Caco-2 (cell line): ENCODE results near the gene GGNBP2. TPM values are rescaled to one million over a fixed set of nuclear protein-coding genes. Genes with fewer than 3 reads are reported as not detected.

ENCODE experiments used
- BruUV-seq: library from RNA; stranded (reverse); fragments of 400-500 nt; replicated peaks from 2 replicates; lab custom pipeline; 2021; lab: Mats Ljungman, UMichigan
- CTCF ChIA-PET: fragments of 300-600 bp; sonication (Branson Sonifier 250); formaldehyde crosslinking; loops from one replicate; lab custom pipeline; 2022; ENCODE audit warnings: antibody characterized with exemption; lab: Charles Lee
- POLR2A ChIA-PET: fragments of 300-600 bp; sonication (Branson Sonifier 250); formaldehyde crosslinking; loops from one replicate; lab custom pipeline; 2022; ENCODE audit warnings: antibody characterized with exemption; lab: Charles Lee
- DNase-seq, 2 experiments: peaks; one replicate each; pipeline versions ENCODE4 v3.0.0 to v3.0.0-alpha.2; 2020 to 2022
- H3K27me3 ChIP-seq: replicated peaks from 2 replicates; pipeline ENCODE4 v1.6.0; 2011; ENCODE audit warnings: low read length; ENCODE audit not compliant: control insufficient read depth, insufficient read depth
- H3K36me3 ChIP-seq: 2 replicates; pipeline ENCODE4 v1.5.1; 2011; ENCODE audit warnings: low read length; ENCODE audit not compliant: control insufficient read depth, insufficient read depth
- H3K4me1 ChIP-seq: fragments of 250-450 bp; sonication (Bioruptor Pico); 2 replicates; pipeline ENCODE4 v1.5.1; 2020; ENCODE audit warnings: mild to moderate bottlenecking
- H3K4me3 ChIP-seq: 2 replicates; pipeline ENCODE4 v1.5.1; 2011; ENCODE audit warnings: low read depth, mild to moderate bottlenecking, control low read depth, low read length
- H3K9me3 ChIP-seq: fragments of 250-450 bp; sonication (Bioruptor Pico); 2 replicates; pipeline ENCODE4 v1.5.1; 2020; ENCODE audit warnings: mild to moderate bottlenecking, moderate library complexity
- H3K27ac Mint-ChIP-seq: one replicate; pipeline ENCODE4 v1.8.0; 2022; ENCODE audit warnings: mixed read lengths; ENCODE audit not compliant: unreplicated experiment
- H3K27me3 Mint-ChIP-seq: one replicate; pipeline ENCODE4 v1.8.0; 2022; ENCODE audit warnings: mixed read lengths; ENCODE audit not compliant: insufficient read depth, unreplicated experiment
- H3K36me3 Mint-ChIP-seq: one replicate; pipeline ENCODE4 v1.8.0; 2022; ENCODE audit warnings: mild to moderate bottlenecking, mixed read lengths; ENCODE audit not compliant: insufficient read depth, unreplicated experiment
- H3K4me1 Mint-ChIP-seq: one replicate; pipeline ENCODE4 v1.8.0; 2022; ENCODE audit warnings: low read depth, mixed read lengths; ENCODE audit not compliant: unreplicated experiment
- H3K4me3 Mint-ChIP-seq: one replicate; pipeline ENCODE4 v1.8.0; 2022; ENCODE audit warnings: mild to moderate bottlenecking, moderate library complexity, mixed read lengths; ENCODE audit not compliant: unreplicated experiment
- H3K9me3 Mint-ChIP-seq: one replicate; pipeline ENCODE4 v1.8.0; 2022; ENCODE audit warnings: mixed read lengths; ENCODE audit not compliant: unreplicated experiment
- intact Hi-C: fragments of 100-400 bp; cut with micrococcal nuclease; formaldehyde crosslinking; loops from one replicate; pipeline ENCODE4 v1.10.0; 2022; ENCODE audit not compliant: unreplicated experiment
- total RNA-seq: library from RNA; stranded (reverse); gene quantifications from 2 replicates; pipeline ENCODE4 v1.2.3, GENCODE V29; 2022
- TF ChIP-seq, protein P1 (sequence below), 2 experiments: fragments of 200-600 bp in 1 of 2; IDR thresholded peaks; 1 replicate in 1 of 2; 2 replicates in 1 of 2; pipeline versions ENCODE4 v1.5.1 to v1.8.0; 2011 to 2022; ENCODE audit warnings: antibody characterized with exemption in 1 of 2, control low read depth in 1 of 2, inconsistent platforms in 1 of 2, low read depth in 1 of 2, low read length in 1 of 2, mild to moderate bottlenecking in 1 of 2, moderate library complexity in 1 of 2; ENCODE audit not compliant: insufficient read depth in 1 of 2, severe bottlenecking in 1 of 2, unreplicated experiment in 1 of 2

The GGNBP2 gene
- total RNA-seq, 1 experiment from 2014 or later: 91.3 TPM

DNA sequence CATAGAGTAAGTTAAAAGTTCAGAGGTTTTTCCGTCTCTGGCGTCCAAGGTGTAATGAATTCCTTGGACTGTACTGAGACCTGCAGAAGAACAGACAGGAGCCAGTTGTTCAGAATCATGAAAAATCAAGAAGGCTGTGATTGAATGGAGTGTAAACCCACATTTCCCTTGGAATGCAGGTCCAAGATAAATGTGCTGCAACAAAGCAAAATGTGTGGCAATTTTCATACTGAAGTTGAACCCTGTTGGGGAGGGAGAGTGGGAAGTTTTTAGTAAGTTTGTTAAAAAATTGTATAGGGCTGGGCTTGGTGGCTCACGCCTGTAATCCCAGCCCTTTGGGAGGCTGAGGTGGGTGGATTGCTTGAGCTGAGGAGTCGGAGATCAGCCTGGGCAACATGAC, 21.4 kb downstream of the GGNBP2 start:
- BruUV-seq: no TSS peak
- intact Hi-C loops: no loop called here
- Histone ChIP-seq H3K36me3 (peaks cover 4% of the 10 kb centered on the region), H3K4me3 (no peak overlapping the region), H3K9me3 (no peaks in the 10 kb centered on the region), H3K27me3 (no peaks in the 10 kb centered on the region), H3K4me1 (no peaks in the 10 kb centered on the region)
- Mint-ChIP-seq H3K9me3 (no peaks in the 10 kb centered on the region), H3K36me3 (peaks cover 95% of the 10 kb centered on the region), H3K4me3 (no peak overlapping the region), H3K27me3 (no peaks in the 10 kb centered on the region), H3K4me1 (no peaks in the 10 kb centered on the region), H3K27ac (no peak overlapping the region)
- TF ChIP-seq, protein P1, sequence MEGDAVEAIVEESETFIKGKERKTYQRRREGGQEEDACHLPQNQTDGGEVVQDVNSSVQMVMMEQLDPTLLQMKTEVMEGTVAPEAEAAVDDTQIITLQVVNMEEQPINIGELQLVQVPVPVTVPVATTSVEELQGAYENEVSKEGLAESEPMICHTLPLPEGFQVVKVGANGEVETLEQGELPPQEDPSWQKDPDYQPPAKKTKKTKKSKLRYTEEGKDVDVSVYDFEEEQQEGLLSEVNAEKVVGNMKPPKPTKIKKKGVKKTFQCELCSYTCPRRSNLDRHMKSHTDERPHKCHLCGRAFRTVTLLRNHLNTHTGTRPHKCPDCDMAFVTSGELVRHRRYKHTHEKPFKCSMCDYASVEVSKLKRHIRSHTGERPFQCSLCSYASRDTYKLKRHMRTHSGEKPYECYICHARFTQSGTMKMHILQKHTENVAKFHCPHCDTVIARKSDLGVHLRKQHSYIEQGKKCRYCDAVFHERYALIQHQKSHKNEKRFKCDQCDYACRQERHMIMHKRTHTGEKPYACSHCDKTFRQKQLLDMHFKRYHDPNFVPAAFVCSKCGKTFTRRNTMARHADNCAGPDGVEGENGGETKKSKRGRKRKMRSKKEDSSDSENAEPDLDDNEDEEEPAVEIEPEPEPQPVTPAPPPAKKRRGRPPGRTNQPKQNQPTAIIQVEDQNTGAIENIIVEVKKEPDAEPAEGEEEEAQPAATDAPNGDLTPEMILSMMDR (IDR thresholded peaks at IDR 0.05; ENCODE audit: insufficient read depth in 1 of 2, low read depth in 1 of 2, low read length in 1 of 2, severe bottlenecking in 1 of 2, unreplicated experiment in 1 of 2): no peak
- ChIA-PET CTCF (no interaction called here), POLR2A (interaction anchor here (0.7 kb wide), 1 partner anchor 20 kb away, joined by 3 read pairs; no protein-coding TSS in a partner anchor)
- DNase-seq: no peak

DNA sequence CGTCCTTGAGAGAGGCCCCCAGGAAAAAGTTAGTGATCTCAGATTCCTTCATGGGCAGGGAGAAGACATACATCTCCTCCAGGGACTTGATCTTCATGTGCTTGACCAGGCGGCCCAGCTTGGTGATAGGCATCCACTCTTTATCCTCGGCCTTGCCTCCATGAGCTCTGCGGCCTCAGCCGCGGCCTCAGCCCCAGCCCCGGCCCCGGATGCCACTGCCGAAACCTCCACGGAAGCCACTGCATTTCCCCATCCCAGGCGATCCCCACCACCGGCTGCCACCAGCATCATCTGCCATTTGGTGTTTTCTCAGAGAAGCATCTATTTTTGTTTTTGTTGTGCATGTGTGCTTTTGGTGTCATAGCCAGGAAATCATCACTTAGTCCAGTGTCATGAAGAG, 30.3 kb downstream of the GGNBP2 start:
- Mint-ChIP-seq H3K9me3 (no peaks in the 10 kb centered on the region), H3K27me3 (no peaks in the 10 kb centered on the region), H3K4me1 (no peaks in the 10 kb centered on the region), H3K36me3 (peaks cover 86% of the 10 kb centered on the region), H3K27ac (no peak overlapping the region), H3K4me3 (no peak overlapping the region)
- POLR2A ChIA-PET: no interaction called here
- BruUV-seq: no TSS peak
- Histone ChIP-seq H3K4me3 (no peak overlapping the region), H3K36me3 (peaks cover 2% of the 10 kb centered on the region; the same call in 1 of the 2 replicates), H3K4me1 (no peaks in the 10 kb centered on the region), H3K27me3 (no peaks in the 10 kb centered on the region), H3K9me3 (no peaks in the 10 kb centered on the region)
- TF ChIP-seq, protein P1 (IDR thresholded peaks at IDR 0.05; ENCODE audit: insufficient read depth in 1 of 2, low read depth in 1 of 2, low read length in 1 of 2, severe bottlenecking in 1 of 2, unreplicated experiment in 1 of 2): no peak
- no peak for DNase-seq
- CTCF ChIA-PET: no interaction called here
- intact Hi-C loops: no loop called here

DNA sequence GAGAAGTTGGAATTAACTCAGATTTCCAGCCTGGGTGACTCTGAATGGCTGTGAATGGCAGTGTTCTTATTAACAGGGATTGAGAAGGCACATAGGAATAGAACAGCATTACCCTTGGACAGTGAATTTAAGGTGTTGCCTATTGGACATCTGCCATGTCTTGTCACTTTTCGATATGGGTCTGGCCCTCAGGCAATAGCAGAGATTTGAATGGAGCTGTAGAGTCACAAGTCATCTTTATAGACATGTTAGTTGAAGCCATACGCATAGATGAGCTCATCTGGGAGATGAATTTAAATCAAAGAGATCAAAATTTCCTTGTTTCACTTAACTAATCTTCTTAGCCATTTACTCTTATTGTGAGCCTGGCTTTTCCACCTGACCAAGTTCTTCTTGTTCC, 32.1 kb downstream of the GGNBP2 start:
- TF ChIP-seq, protein P1 (IDR thresholded peaks at IDR 0.05; ENCODE audit: insufficient read depth in 1 of 2, low read depth in 1 of 2, low read length in 1 of 2, severe bottlenecking in 1 of 2, unreplicated experiment in 1 of 2): no peak
- DNase-seq: no peak
- BruUV-seq: no TSS peak
- Mint-ChIP-seq H3K36me3 (peaks cover 85% of the 10 kb centered on the region), H3K4me3 (no peak overlapping the region), H3K27me3 (no peaks in the 10 kb centered on the region), H3K27ac (no peak overlapping the region), H3K4me1 (no peaks in the 10 kb centered on the region), H3K9me3 (no peaks in the 10 kb centered on the region)
- peaks cover 2% of the 10 kb centered on the region; the same call in 1 of the 2 replicates for H3K36me3 ChIP-seq
- ChIA-PET CTCF (no interaction called here), POLR2A (no interaction called here)
- no peak overlapping the region for H3K4me3 ChIP-seq
- H3K27me3 ChIP-seq: no peaks in the 10 kb centered on the region
- H3K4me1 ChIP-seq: no peaks in the 10 kb centered on the region
- intact Hi-C loops: no loop called here
- no peaks in the 10 kb centered on the region for H3K9me3 ChIP-seq
